Activated T-helper 1 cell treated with anti-CD3 and anti-CD28 coated beads, Interleukin-12 subunit alpha, Interleukin-12 subunit beta, Interleukin-2, Interleukin-4 antibody, amounts not matched to agents 30 ng/mL and 10 ng/mL and 1 ng/mL, durations not matched to agents 14 hours and 24 hours and 36 hours (primary cell): ENCODE measurements around the gene COL4A2. TPM values are rescaled to one million over a fixed set of nuclear protein-coding genes. Genes with fewer than 3 reads are reported as not detected.

Experiments used
- DNase-seq: peaks from one replicate; pipeline ENCODE4 v3.0.0; 2021; ENCODE audit warnings: low spot score
- H3K27ac Mint-ChIP-seq: one replicate; pipeline ENCODE4 v1.8.0; 2021; ENCODE audit warnings: mild to moderate bottlenecking, mixed read lengths
- H3K27me3 Mint-ChIP-seq: one replicate; pipeline ENCODE4 v1.8.0; 2022; ENCODE audit warnings: mild to moderate bottlenecking, moderate library complexity, mixed read lengths; ENCODE audit not compliant: insufficient read depth
- H3K36me3 Mint-ChIP-seq: one replicate; pipeline ENCODE4 v1.8.0; 2021; ENCODE audit warnings: low read depth, mixed read lengths
- H3K4me1 Mint-ChIP-seq: one replicate; pipeline ENCODE4 v1.8.0; 2021; ENCODE audit warnings: low read depth, mixed read lengths
- H3K4me3 Mint-ChIP-seq: one replicate; pipeline ENCODE4 v1.8.0; 2021; ENCODE audit warnings: mild to moderate bottlenecking, moderate library complexity, mixed read lengths
- H3K9me3 Mint-ChIP-seq: one replicate; pipeline ENCODE4 v1.8.0; 2021; ENCODE audit warnings: mixed read lengths
- intact Hi-C: fragments of 100-400 bp; cut with micrococcal nuclease; formaldehyde crosslinking; loops from one replicate; pipeline ENCODE4 v1.15.1; 2024
- total RNA-seq: library from RNA; stranded (reverse); gene quantifications from 2 replicates; pipeline ENCODE4 v1.2.3, GENCODE V29; 2022

The COL4A2 gene
- total RNA-seq, 1 donor from 2014 or later = not detected

- Mint-ChIP-seq H3K36me3 (no peaks in the 10 kb centered on the region), H3K27me3 (peaks cover 67% of the 10 kb centered on the region), H3K9me3 (no peaks in the 10 kb centered on the region), H3K4me1 (peaks cover 10% of the 10 kb centered on the region), H3K4me3 (no peak overlapping the region), H3K27ac (no peak overlapping the region)
- DNase-seq = no peak
- intact Hi-C loops = no loop called here
Observed at GRCh38 chr13:110402299-110403069, 95.4 kb downstream of the COL4A2 start.

GRCh38 chr13:110403315-110403714, 96.2 kb downstream of the COL4A2 start:
- intact Hi-C loops = no loop called here
- H3K27me3 Mint-ChIP-seq = peaks cover 67% of the 10 kb centered on the region

GRCh38 chr13:110403721-110404120, 96.6 kb downstream of the COL4A2 start:
- peaks cover 63% of the 10 kb centered on the region for H3K27me3 Mint-ChIP-seq
- H3K36me3 Mint-ChIP-seq = no peaks in the 10 kb centered on the region
- no peak overlapping the region for H3K4me3 Mint-ChIP-seq
- H3K4me1 Mint-ChIP-seq = peaks cover 10% of the 10 kb centered on the region
- H3K27ac Mint-ChIP-seq = no peak overlapping the region
- H3K9me3 Mint-ChIP-seq = no peaks in the 10 kb centered on the region
- intact Hi-C loops = loop anchor here (2.0 kb wide), 1 partner anchor 21 kb away; no protein-coding TSS in a partner anchor
- DNase-seq = no peak

More at GRCh38 chr13:110403315-110403714, 96.2 kb downstream of the COL4A2 start:
- no peaks in the 10 kb centered on the region for H3K9me3 Mint-ChIP-seq
- H3K27ac Mint-ChIP-seq = no peak overlapping the region
- H3K4me3 Mint-ChIP-seq = no peak overlapping the region
- no peak for DNase-seq
- no peaks in the 10 kb centered on the region for H3K36me3 Mint-ChIP-seq
- peaks cover 10% of the 10 kb centered on the region for H3K4me1 Mint-ChIP-seq

- intact Hi-C loops = loop anchor here (2.0 kb wide), 1 partner anchor 22 kb away; no protein-coding TSS in a partner anchor
- Mint-ChIP-seq H3K27ac (no peak overlapping the region), H3K4me1 (peaks cover 10% of the 10 kb centered on the region), H3K9me3 (no peaks in the 10 kb centered on the region), H3K4me3 (no peak overlapping the region), H3K27me3 (peaks cover 64% of the 10 kb centered on the region), H3K36me3 (no peaks in the 10 kb centered on the region)
- no peak for DNase-seq
Observed at GRCh38 chr13:110404321-110404720, 97.2 kb downstream of the COL4A2 start.

- Mint-ChIP-seq H3K9me3 (no peaks in the 10 kb centered on the region), H3K27ac (no peak overlapping the region), H3K27me3 (peaks cover 63% of the 10 kb centered on the region), H3K4me3 (no peak overlapping the region), H3K36me3 (no peaks in the 10 kb centered on the region), H3K4me1 (peaks cover 10% of the 10 kb centered on the region)
- intact Hi-C loops = loop anchor here (2.0 kb wide), 1 partner anchor 23 kb away; no protein-coding TSS in a partner anchor
- DNase-seq = no peak
Observed at GRCh38 chr13:110405597-110406450, 98.7 kb downstream of the COL4A2 start.

GRCh38 chr13:110407021-110407420, 99.9 kb downstream of the COL4A2 start:
- peaks cover 12% of the 10 kb centered on the region for H3K4me1 Mint-ChIP-seq
- no peak for DNase-seq
- intact Hi-C loops = no loop called here
- no peaks in the 10 kb centered on the region for H3K9me3 Mint-ChIP-seq
- H3K36me3 Mint-ChIP-seq = no peaks in the 10 kb centered on the region
- no peak overlapping the region for H3K4me3 Mint-ChIP-seq
- no peak overlapping the region for H3K27ac Mint-ChIP-seq
- H3K27me3 Mint-ChIP-seq = peaks cover 51% of the 10 kb centered on the region

GRCh38 chr13:110407531-110407930, 100.4 kb downstream of the COL4A2 start:
- H3K27ac Mint-ChIP-seq = no peak overlapping the region
- no peaks in the 10 kb centered on the region for H3K9me3 Mint-ChIP-seq
- H3K27me3 Mint-ChIP-seq = peaks cover 49% of the 10 kb centered on the region
- no peaks in the 10 kb centered on the region for H3K36me3 Mint-ChIP-seq
- intact Hi-C loops = no loop called here
- H3K4me1 Mint-ChIP-seq = peaks cover 17% of the 10 kb centered on the region
- DNase-seq = no peak
- H3K4me3 Mint-ChIP-seq = no peak overlapping the region

GRCh38 chr13:110408286-110408685, 101.2 kb downstream of the COL4A2 start:
- H3K36me3 Mint-ChIP-seq = no peaks in the 10 kb centered on the region
- H3K4me1 Mint-ChIP-seq = peaks cover 19% of the 10 kb centered on the region
- no peak overlapping the region for H3K27ac Mint-ChIP-seq
- no peaks in the 10 kb centered on the region for H3K9me3 Mint-ChIP-seq
- no peak overlapping the region for H3K4me3 Mint-ChIP-seq
- peaks cover 43% of the 10 kb centered on the region for H3K27me3 Mint-ChIP-seq
- no peak for DNase-seq
- intact Hi-C loops = no loop called here

- H3K4me1 Mint-ChIP-seq = peaks cover 19% of the 10 kb centered on the region
- H3K27ac Mint-ChIP-seq = no peak overlapping the region
- no peak overlapping the region for H3K4me3 Mint-ChIP-seq
- peaks cover 33% of the 10 kb centered on the region for H3K27me3 Mint-ChIP-seq
- no peak for DNase-seq
- no peaks in the 10 kb centered on the region for H3K36me3 Mint-ChIP-seq
- intact Hi-C loops = no loop called here
- H3K9me3 Mint-ChIP-seq = no peaks in the 10 kb centered on the region
Observed at GRCh38 chr13:110409581-110409992, 102.5 kb downstream of the COL4A2 start.

- H3K27me3 Mint-ChIP-seq = peaks cover 36% of the 10 kb centered on the region
- H3K27ac Mint-ChIP-seq = no peak overlapping the region
- no peaks in the 10 kb centered on the region for H3K36me3 Mint-ChIP-seq
- H3K4me3 Mint-ChIP-seq = no peak overlapping the region
- no peak for DNase-seq
- H3K4me1 Mint-ChIP-seq = peaks cover 19% of the 10 kb centered on the region
- H3K9me3 Mint-ChIP-seq = no peaks in the 10 kb centered on the region
- intact Hi-C loops = loop anchor here (5.0 kb wide), 1 partner anchor 103 kb away; the partner anchor contains the start of genes COL4A1 and COL4A2
Observed at GRCh38 chr13:110410000-110410399, 102.9 kb downstream of the COL4A2 start.

- H3K4me3 Mint-ChIP-seq = no peak overlapping the region
- intact Hi-C loops = loop anchor here (5.0 kb wide), 1 partner anchor 104 kb away; the partner anchor contains the start of genes COL4A1 and COL4A2
- DNase-seq = no peak
Observed at GRCh38 chr13:110410936-110411687, 104.0 kb downstream of the COL4A2 start.

GRCh38 chr13:110411688-110412059, 104.6 kb downstream of the COL4A2 start:
- no peaks in the 10 kb centered on the region for H3K36me3 Mint-ChIP-seq
- H3K27me3 Mint-ChIP-seq = peaks cover 43% of the 10 kb centered on the region
- peaks cover 9% of the 10 kb centered on the region for H3K4me1 Mint-ChIP-seq
- intact Hi-C loops = loop anchor here (1.0 to 5.0 kb wide), 5 partner anchors 10 to 1450 kb away; partner anchors contain the start of genes COL4A1 and COL4A2
- H3K27ac Mint-ChIP-seq = no peak overlapping the region
- H3K9me3 Mint-ChIP-seq = no peaks in the 10 kb centered on the region
- no peak overlapping the region for H3K4me3 Mint-ChIP-seq
- no peak for DNase-seq

More at GRCh38 chr13:110410936-110411687, 104.0 kb downstream of the COL4A2 start:
- H3K36me3 Mint-ChIP-seq = no peaks in the 10 kb centered on the region
- H3K4me1 Mint-ChIP-seq = peaks cover 9% of the 10 kb centered on the region
- H3K27ac Mint-ChIP-seq = no peak overlapping the region
- H3K9me3 Mint-ChIP-seq = no peaks in the 10 kb centered on the region
- peaks cover 37% of the 10 kb centered on the region for H3K27me3 Mint-ChIP-seq
